PC-9 (cell line): ENCODE data around the gene R3HDM2. TPM values are rescaled to one million over a fixed set of nuclear protein-coding genes. Genes with fewer than 3 reads are reported as not detected.

Source experiments
- BruUV-seq: library from RNA; stranded (reverse); fragments of 400-500 nt; replicated peaks from 2 replicates; lab custom pipeline; 2021; lab: Mats Ljungman, UMichigan
- CTCF ChIA-PET: fragments of 300-600 bp; sonication (Branson Sonifier 250); formaldehyde crosslinking; loops from one replicate; lab custom pipeline; 2022; ENCODE audit warnings: antibody characterized with exemption; lab: Charles Lee
- POLR2A ChIA-PET: fragments of 300-600 bp; sonication (Branson Sonifier 250); formaldehyde crosslinking; loops from one replicate; lab custom pipeline; 2022; ENCODE audit warnings: antibody characterized with exemption; ENCODE audit not compliant: unreplicated experiment; lab: Charles Lee
- DNase-seq, 2 experiments: peaks; one replicate each; pipeline versions ENCODE4 v3.0.0 to v3.0.0-alpha.2; 2015 to 2022; ENCODE audit warnings: mixed read lengths in 1 of 2
- H2AFZ ChIP-seq: fragments of 200-600 bp; sonication (generic); 2 replicates; pipeline ENCODE4 v1.8.1; 2017; ENCODE audit warnings: antibody characterized with exemption
- H3F3A ChIP-seq: fragments of 200-600 bp; sonication (generic); 2 replicates; pipeline ENCODE4 v1.8.1; 2017; ENCODE audit warnings: antibody characterized with exemption, mild to moderate bottlenecking, low read depth; ENCODE audit not compliant: insufficient read depth
- H3K27ac ChIP-seq: fragments of 200-600 bp; sonication (generic); 2 replicates; pipeline ENCODE4 v1.6.1; 2016; ENCODE audit warnings: mixed run types
- H3K27me3 ChIP-seq: fragments of 200-600 bp; sonication (generic); 2 replicates; pipeline ENCODE4 v1.6.1; 2016; ENCODE audit warnings: low read depth, mixed run types; ENCODE audit not compliant: insufficient read depth
- H3K36me3 ChIP-seq: fragments of 200-600 bp; sonication (generic); 2 replicates; pipeline ENCODE4 v1.6.1; 2016; ENCODE audit warnings: low read depth, mixed run types
- H3K4me1 ChIP-seq: fragments of 200-600 bp; sonication (generic); replicated peaks from 2 replicates; pipeline ENCODE4 v1.6.1; 2016; ENCODE audit warnings: mixed run types; ENCODE audit not compliant: insufficient read depth
- H3K4me2 ChIP-seq: fragments of 200-600 bp; sonication (generic); 2 replicates; pipeline ENCODE4 v1.6.1; 2017; ENCODE audit warnings: mixed run types
- H3K4me3 ChIP-seq: fragments of 200-600 bp; sonication (generic); 2 replicates; pipeline ENCODE4 v1.6.1; 2016; ENCODE audit warnings: mixed run types
- H3K79me2 ChIP-seq: fragments of 200-600 bp; sonication (generic); 2 replicates; pipeline ENCODE4 v1.6.1; 2017; ENCODE audit warnings: low read depth, mixed run types
- H3K9me2 ChIP-seq: fragments of 200-600 bp; sonication (generic); 2 replicates; pipeline ENCODE4 v1.8.1; 2017; ENCODE audit warnings: mild to moderate bottlenecking; ENCODE audit not compliant: insufficient read depth
- H3K9me3 ChIP-seq: fragments of 200-600 bp; sonication (generic); 2 replicates; pipeline ENCODE4 v1.8.1; 2016; ENCODE audit warnings: low read depth; ENCODE audit not compliant: insufficient read depth
- H4K20me1 ChIP-seq: fragments of 200-600 bp; sonication (generic); 2 replicates; pipeline ENCODE4 v1.8.1; 2017; ENCODE audit not compliant: insufficient read depth
- EZH2 ChIP-seq: fragments of 200-600 bp; sonication (generic); IDR thresholded peaks from 2 replicates; pipeline ENCODE4 v1.8.0; 2017; ENCODE audit warnings: antibody characterized with exemption, low read depth
- intact Hi-C: fragments of 100-400 bp; cut with micrococcal nuclease; formaldehyde crosslinking; loops from one replicate; pipeline ENCODE4 v1.10.0; 2022; ENCODE audit not compliant: unreplicated experiment
- total RNA-seq: library from RNA; stranded (reverse); gene quantifications from 2 replicates; pipeline ENCODE4 v1.2.3, GENCODE V29; 2021
- TF ChIP-seq, protein P1 (sequence below): fragments of 200-600 bp; sonication (generic); conservative IDR thresholded peaks from 2 replicates; pipeline ENCODE4 v1.6.1; 2017; ENCODE audit warnings: mixed run types, antibody characterized with exemption, mild to moderate bottlenecking, moderate library complexity

Gene R3HDM2
- total RNA-seq, 1 experiment from 2014 or later, result 65.1 TPM

DNA sequence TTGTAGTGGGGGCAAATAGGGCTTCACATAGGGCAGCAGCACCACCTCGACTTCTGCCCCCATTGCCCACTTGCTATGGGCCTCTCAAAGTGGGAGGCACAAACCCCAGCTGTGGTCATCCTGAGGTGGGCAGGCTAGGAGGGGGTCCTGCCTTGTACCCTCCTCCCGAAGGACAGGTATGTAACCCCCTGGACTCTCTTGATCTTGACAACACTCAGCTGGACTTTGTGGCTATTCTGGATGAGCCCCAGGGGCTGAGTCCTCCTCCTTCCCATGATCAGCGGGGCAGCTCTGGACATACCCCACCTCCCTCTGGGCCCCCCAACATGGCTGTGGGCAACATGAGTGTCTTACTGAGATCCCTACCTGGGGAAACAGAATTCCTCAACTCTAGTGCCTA, 40.8 kb upstream of the R3HDM2 start:
- Histone ChIP-seq H3K9me2 (no peaks in the 10 kb centered on the region), H3K4me1 (no peaks in the 10 kb centered on the region), H2AFZ (no peak overlapping the region), H4K20me1 (no peaks in the 10 kb centered on the region), H3K9me3 (no peaks in the 10 kb centered on the region), H3K36me3 (no peaks in the 10 kb centered on the region), H3K27me3 (peaks cover 85% of the 10 kb centered on the region), H3K4me3 (no peak overlapping the region), H3F3A (no peaks in the 10 kb centered on the region), H3K79me2 (no peaks in the 10 kb centered on the region), H3K4me2 (no peak overlapping the region), H3K27ac (no peak overlapping the region)
- CTCF ChIA-PET, result interaction anchor here (0.6 kb wide), 1 partner anchor 26 kb away, joined by 4 read pairs; no protein-coding TSS in a partner anchor
- intact Hi-C loops, result no loop called here
- DNase-seq, result no peak
- no peak for TF ChIP-seq EZH2
- TF ChIP-seq, protein P1, sequence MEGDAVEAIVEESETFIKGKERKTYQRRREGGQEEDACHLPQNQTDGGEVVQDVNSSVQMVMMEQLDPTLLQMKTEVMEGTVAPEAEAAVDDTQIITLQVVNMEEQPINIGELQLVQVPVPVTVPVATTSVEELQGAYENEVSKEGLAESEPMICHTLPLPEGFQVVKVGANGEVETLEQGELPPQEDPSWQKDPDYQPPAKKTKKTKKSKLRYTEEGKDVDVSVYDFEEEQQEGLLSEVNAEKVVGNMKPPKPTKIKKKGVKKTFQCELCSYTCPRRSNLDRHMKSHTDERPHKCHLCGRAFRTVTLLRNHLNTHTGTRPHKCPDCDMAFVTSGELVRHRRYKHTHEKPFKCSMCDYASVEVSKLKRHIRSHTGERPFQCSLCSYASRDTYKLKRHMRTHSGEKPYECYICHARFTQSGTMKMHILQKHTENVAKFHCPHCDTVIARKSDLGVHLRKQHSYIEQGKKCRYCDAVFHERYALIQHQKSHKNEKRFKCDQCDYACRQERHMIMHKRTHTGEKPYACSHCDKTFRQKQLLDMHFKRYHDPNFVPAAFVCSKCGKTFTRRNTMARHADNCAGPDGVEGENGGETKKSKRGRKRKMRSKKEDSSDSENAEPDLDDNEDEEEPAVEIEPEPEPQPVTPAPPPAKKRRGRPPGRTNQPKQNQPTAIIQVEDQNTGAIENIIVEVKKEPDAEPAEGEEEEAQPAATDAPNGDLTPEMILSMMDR, result no peak
- POLR2A ChIA-PET, result no interaction called here
- no TSS peak for BruUV-seq

DNA sequence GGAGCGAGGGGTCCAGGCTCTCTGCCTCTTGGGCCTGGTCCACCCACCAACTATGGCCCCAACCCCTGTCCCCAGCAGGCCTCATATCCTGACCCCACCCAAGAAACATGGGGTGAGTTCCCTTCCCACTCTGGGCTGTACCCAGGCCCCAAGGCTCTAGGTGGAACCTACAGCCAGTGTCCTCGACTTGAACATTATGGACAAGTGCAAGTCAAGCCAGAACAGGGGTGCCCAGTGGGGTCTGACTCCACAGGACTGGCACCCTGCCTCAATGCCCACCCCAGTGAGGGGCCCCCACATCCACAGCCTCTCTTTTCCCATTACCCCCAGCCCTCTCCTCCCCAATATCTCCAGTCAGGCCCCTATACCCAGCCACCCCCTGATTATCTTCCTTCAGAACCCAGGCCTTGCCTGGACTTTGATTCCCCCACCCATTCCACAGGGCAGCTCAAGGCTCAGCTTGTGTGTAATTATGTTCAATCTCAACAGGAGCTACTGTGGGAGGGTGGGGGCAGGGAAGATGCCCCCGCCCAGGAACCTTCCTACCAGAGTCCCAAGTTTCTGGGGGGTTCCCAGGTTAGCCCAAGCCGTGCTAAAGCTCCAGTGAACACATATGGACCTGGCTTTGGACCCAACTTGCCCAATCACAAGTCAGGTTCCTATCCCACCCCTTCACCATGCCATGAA, 40.3 kb upstream of the R3HDM2 start:
- H3K36me3 ChIP-seq, result no peaks in the 10 kb centered on the region
- H3F3A ChIP-seq, result no peaks in the 10 kb centered on the region
- no peak overlapping the region for H3K27ac ChIP-seq
- H3K4me3 ChIP-seq, result no peak overlapping the region
- no peak for TF ChIP-seq EZH2
- TF ChIP-seq, protein P1, result no peak
- H4K20me1 ChIP-seq, result no peaks in the 10 kb centered on the region
- H3K9me3 ChIP-seq, result no peaks in the 10 kb centered on the region
- H3K27me3 ChIP-seq, result peaks cover 90% of the 10 kb centered on the region
- H3K4me2 ChIP-seq, result no peak overlapping the region
- H3K4me1 ChIP-seq, result no peaks in the 10 kb centered on the region
- intact Hi-C loops, result no loop called here
- no peaks in the 10 kb centered on the region for H3K79me2 ChIP-seq
- H3K9me2 ChIP-seq, result no peaks in the 10 kb centered on the region
- ChIA-PET CTCF (interaction anchor here (0.6 kb wide), 1 partner anchor 27 kb away, joined by 4 read pairs; no protein-coding TSS in a partner anchor), POLR2A (no interaction called here)
- no peak overlapping the region for H2AFZ ChIP-seq
- BruUV-seq, result no TSS peak
- DNase-seq, result no peak

DNA sequence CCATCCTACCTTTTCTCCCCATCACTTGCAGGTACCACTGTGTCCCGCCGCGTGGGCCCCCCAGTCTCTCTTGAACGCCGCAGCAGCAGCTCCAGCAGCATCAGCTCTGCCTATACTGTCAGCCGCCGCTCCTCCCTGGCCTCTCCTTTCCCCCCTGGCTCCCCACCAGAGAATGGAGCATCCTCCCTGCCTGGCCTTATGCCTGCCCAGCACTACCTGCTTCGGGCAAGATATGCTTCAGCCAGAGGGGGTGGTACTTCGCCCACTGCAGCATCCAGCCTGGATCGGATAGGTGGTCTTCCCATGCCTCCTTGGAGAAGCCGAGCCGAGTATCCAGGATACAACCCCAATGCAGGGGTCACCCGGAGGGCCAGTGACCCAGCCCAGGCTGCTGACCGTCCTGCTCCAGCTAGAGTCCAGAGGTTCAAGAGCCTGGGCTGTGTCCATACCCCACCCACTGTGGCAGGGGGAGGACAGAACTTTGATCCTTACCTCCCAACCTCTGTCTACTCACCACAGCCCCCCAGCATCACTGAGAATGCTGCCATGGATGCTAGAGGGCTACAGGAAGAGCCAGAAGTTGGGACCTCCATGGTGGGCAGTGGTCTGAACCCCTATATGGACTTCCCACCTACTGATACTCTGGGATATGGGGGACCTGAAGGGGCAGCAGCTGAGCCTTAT, 39.6 kb upstream of the R3HDM2 start:
- ChIA-PET POLR2A (no interaction called here), CTCF (no interaction called here)
- H2AFZ ChIP-seq, result no peak overlapping the region
- no peak for TF ChIP-seq EZH2
- TF ChIP-seq, protein P1, result no peak
- H3K4me1 ChIP-seq, result no peaks in the 10 kb centered on the region
- H3K36me3 ChIP-seq, result no peaks in the 10 kb centered on the region
- no peaks in the 10 kb centered on the region for H3K9me3 ChIP-seq
- H4K20me1 ChIP-seq, result no peaks in the 10 kb centered on the region
- H3K27ac ChIP-seq, result no peak overlapping the region
- no peaks in the 10 kb centered on the region for H3K79me2 ChIP-seq
- peaks cover 97% of the 10 kb centered on the region for H3K27me3 ChIP-seq
- intact Hi-C loops, result no loop called here
- H3K4me3 ChIP-seq, result no peak overlapping the region
- no peak for DNase-seq
- H3K9me2 ChIP-seq, result no peaks in the 10 kb centered on the region
- BruUV-seq, result no TSS peak
- H3F3A ChIP-seq, result no peaks in the 10 kb centered on the region
- no peak overlapping the region for H3K4me2 ChIP-seq
